Stimulated activated CD8-positive, alpha-beta memory T cell treated with anti-CD3 and anti-CD28 coated beads, Interleukin-4, amount 100 ng/mL, for 48 hours (primary cell): Measurements from ENCODE around the gene CKLF.

Source experiments
- DNase-seq: peaks from one replicate; pipeline ENCODE4 v3.0.0-alpha.2; 2020

CKLF gene

GRCh38 chr16:66519482-66520373, 32.6 kb upstream of the CKLF start:
- no peak for DNase-seq

GRCh38 chr16:66520406-66521170, 31.8 kb upstream of the CKLF start:
- DNase-seq: no peak

- DNase-seq: no peak
Observed at GRCh38 chr16:66521252-66521713, 31.1 kb upstream of the CKLF start.

GRCh38 chr16:66521951-66522771, 30.2 kb upstream of the CKLF start:
- peak; percentile 98 for DNase-seq

- DNase-seq: no peak
Observed at GRCh38 chr16:66522816-66523590, 29.4 kb upstream of the CKLF start.

GRCh38 chr16:66523861-66524354, 28.5 kb upstream of the CKLF start:
- DNase-seq: no peak

GRCh38 chr16:66524601-66525164, 27.7 kb upstream of the CKLF start:
- DNase-seq: no peak

- no peak for DNase-seq
Observed at GRCh38 chr16:66525396-66526180, 26.8 kb upstream of the CKLF start.

GRCh38 chr16:66528294-66528693, 24.1 kb upstream of the CKLF start:
- DNase-seq: no peak

- DNase-seq: no peak
Observed at GRCh38 chr16:66529475-66529874, 22.9 kb upstream of the CKLF start.

- no peak for DNase-seq
Observed at GRCh38 chr16:66534376-66534799, 18.0 kb upstream of the CKLF start.

- DNase-seq: no peak
Observed at GRCh38 chr16:66536525-66536924, 15.9 kb upstream of the CKLF start.

GRCh38 chr16:66537236-66537635, 15.1 kb upstream of the CKLF start:
- no peak for DNase-seq

- no peak for DNase-seq
Observed at GRCh38 chr16:66538910-66539309, 13.5 kb upstream of the CKLF start.

GRCh38 chr16:66539623-66540469, 12.5 kb upstream of the CKLF start:
- DNase-seq: no peak

- no peak for DNase-seq
Observed at GRCh38 chr16:66541388-66542355, 10.7 kb upstream of the CKLF start.

- DNase-seq: no peak
Observed at GRCh38 chr16:66542396-66542795, 10.0 kb upstream of the CKLF start.

GRCh38 chr16:66543541-66543940, 8.8 kb upstream of the CKLF start:
- no peak for DNase-seq
